Endodermal cell (in vitro differentiated cells): ENCODE measurements around the gene LRRC26. TPM values are rescaled to one million over a fixed set of nuclear protein-coding genes. Genes with fewer than 3 reads are reported as not detected.

Experiments
- DNase-seq: peaks from one replicate; pipeline ENCODE4 v3.0.0-alpha.2; 2017
- H3K27ac ChIP-seq: 2 replicates; pipeline ENCODE4 v1.5.1; 2013; ENCODE audit warnings: mild to moderate bottlenecking, low read depth, low read length, moderate library complexity
- H3K27me3 ChIP-seq: 2 replicates; pipeline ENCODE4 v1.6.1; 2013; ENCODE audit warnings: mild to moderate bottlenecking, low read length, moderate library complexity; ENCODE audit not compliant: insufficient read depth, control insufficient read depth, poor library complexity, severe bottlenecking
- H3K36me3 ChIP-seq: 2 replicates; pipeline ENCODE4 v1.7.0; 2013; ENCODE audit warnings: mild to moderate bottlenecking, low read length, moderate library complexity; ENCODE audit not compliant: control insufficient read depth, insufficient read depth
- H3K4me1 ChIP-seq: one replicate; pipeline ENCODE4 v1.7.0; 2013; ENCODE audit warnings: low read length; ENCODE audit not compliant: control insufficient read depth, insufficient read depth
- H3K4me3 ChIP-seq: 2 replicates; pipeline ENCODE4 v1.5.1; 2013; ENCODE audit warnings: mild to moderate bottlenecking, low read length, moderate library complexity
- H3K9ac ChIP-seq: 2 replicates; pipeline ENCODE4 v1.6.1; 2013; ENCODE audit warnings: mild to moderate bottlenecking, low read length, moderate library complexity; ENCODE audit not compliant: poor library complexity, severe bottlenecking; ENCODE audit errors: extremely low read depth
- H3K9me3 ChIP-seq: 2 replicates; pipeline ENCODE4 v1.6.1; 2013; ENCODE audit warnings: mild to moderate bottlenecking, low read length, moderate library complexity; ENCODE audit not compliant: control insufficient read depth
- H3K27ac Mint-ChIP-seq: 2 replicates; pipeline ENCODE4 v1.8.0; 2020; ENCODE audit warnings: mixed read lengths
- H3K27me3 Mint-ChIP-seq: 2 replicates; pipeline ENCODE4 v1.8.0; 2021; ENCODE audit warnings: mild to moderate bottlenecking, mixed read lengths; ENCODE audit not compliant: insufficient read depth
- H3K36me3 Mint-ChIP-seq: 2 replicates; pipeline ENCODE4 v1.8.0; 2020; ENCODE audit warnings: low read depth, mixed read lengths
- H3K4me1 Mint-ChIP-seq: 2 replicates; pipeline ENCODE4 v1.8.0; 2020; ENCODE audit warnings: mixed read lengths
- H3K4me3 Mint-ChIP-seq: 2 replicates; pipeline ENCODE4 v1.8.0; 2020; ENCODE audit warnings: mild to moderate bottlenecking, moderate library complexity, mixed read lengths
- H3K9me3 Mint-ChIP-seq: 2 replicates; pipeline ENCODE4 v1.8.0; 2020; ENCODE audit warnings: mild to moderate bottlenecking, mixed read lengths
- CTCF ChIP-seq: fragments of 200-600 bp; sonication (generic); conservative IDR thresholded peaks from 2 replicates; pipeline ENCODE4 v1.5.0; 2021; ENCODE audit warnings: antibody characterized with exemption, mild to moderate bottlenecking
- WGBS, 2 experiments: methylation state at CpG; one replicate each; pipeline versions ENCODE4 v1.1.5 to v1.1.7; 2013; ENCODE audit warnings: missing lambda C conversion rate in 2 of 2, mixed read lengths in 1 of 2; ENCODE audit not compliant: insufficient coverage in 1 of 2, insufficient read length in 1 of 2; 5-methylcytosine and 5-hydroxymethylcytosine counted together
- total RNA-seq, 2 donors: library from RNA; stranded (reverse); fragmentation: NEBNext Ultra II Directional in 1 of 2; extraction: Animal tissue kit (Norgen Biotek cat#: 25700) in 1 of 2; gene quantifications; 2 replicates in 1 of 2; 3 replicates in 1 of 2; pipeline ENCODE4 v1.2.1, GENCODE V29; 2021

The LRRC26 gene
- total RNA-seq, 2 donors from 2014 or later = 0.53 TPM; not detected in 1

- WGBS, 2 experiments = 66 to 69% methylated on average over 16 to 17 of the region's 17 CpGs
- no peaks in the 10 kb centered on the region for H3K9me3 Mint-ChIP-seq
- peaks cover 6% of the 10 kb centered on the region for H3K36me3 Mint-ChIP-seq
- no peaks in the 10 kb centered on the region for H3K36me3 ChIP-seq
- peaks cover 17% of the 10 kb centered on the region for H3K27me3 Mint-ChIP-seq
- H3K27ac Mint-ChIP-seq = no peak overlapping the region
- H3K4me1 ChIP-seq = no peaks in the 10 kb centered on the region
- peaks cover 42% of the 10 kb centered on the region for H3K27me3 ChIP-seq
- no peaks in the 10 kb centered on the region for H3K9me3 ChIP-seq
- no peak overlapping the region for H3K4me3 ChIP-seq
- peak; percentile 77 for TF ChIP-seq CTCF
- no peak overlapping the region for H3K9ac ChIP-seq
- H3K4me3 Mint-ChIP-seq = no peak overlapping the region
- peak; percentile 81 for DNase-seq
- H3K27ac ChIP-seq = no peak overlapping the region
- no peaks in the 10 kb centered on the region for H3K4me1 Mint-ChIP-seq
Measured at GRCh38 chr9:137176302-137177182, 6.7 kb upstream of the LRRC26 start.

DNA sequence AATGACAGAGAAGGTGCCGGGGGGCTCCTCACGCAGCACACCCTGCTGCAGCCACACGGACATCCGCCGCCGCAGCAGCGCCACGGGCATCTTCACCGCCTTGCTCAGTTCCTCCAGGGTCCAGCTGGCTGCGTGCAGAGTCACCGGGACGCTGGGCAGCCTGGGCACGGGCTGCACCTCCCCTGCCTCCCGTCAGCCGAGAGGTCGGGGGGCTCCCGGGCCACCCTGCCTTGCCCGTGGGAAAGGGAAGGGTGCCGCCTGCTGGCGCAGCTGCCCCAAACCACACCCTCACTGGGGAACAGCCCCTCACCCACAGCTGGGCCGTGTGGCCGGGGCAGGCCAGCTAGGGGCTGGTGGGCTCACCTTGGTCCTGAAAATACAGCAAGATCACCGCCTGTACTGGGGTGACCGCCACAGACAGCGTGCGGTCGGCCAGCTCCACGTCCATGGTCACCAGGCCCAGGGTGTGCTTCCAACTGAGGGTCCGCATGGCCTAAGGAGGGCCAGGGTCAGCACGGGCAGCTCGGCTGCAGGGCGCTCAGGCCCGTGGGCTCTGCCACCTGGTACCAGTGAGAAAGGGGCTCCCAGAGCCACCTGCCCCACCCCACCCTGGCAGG, 5.6 kb upstream of the LRRC26 start:
- Mint-ChIP-seq H3K27me3 (peaks cover 27% of the 10 kb centered on the region), H3K9me3 (no peaks in the 10 kb centered on the region), H3K36me3 (peaks cover 6% of the 10 kb centered on the region), H3K4me3 (no peak overlapping the region), H3K4me1 (no peaks in the 10 kb centered on the region), H3K27ac (no peak overlapping the region)
- 51 to 75% methylated on average over 10 to 32 of the region's 33 CpGs for WGBS, 2 experiments
- Histone ChIP-seq H3K27me3 (peaks cover 53% of the 10 kb centered on the region), H3K4me1 (no peaks in the 10 kb centered on the region), H3K4me3 (no peak overlapping the region), H3K9ac (no peak overlapping the region), H3K9me3 (no peaks in the 10 kb centered on the region), H3K36me3 (no peaks in the 10 kb centered on the region), H3K27ac (no peak overlapping the region)
- DNase-seq = peak; percentile 70
- peak; percentile 49 for TF ChIP-seq CTCF

GRCh38 chr9:137174722-137175293, 5.0 kb upstream of the LRRC26 start:
- no peak overlapping the region for H3K9ac ChIP-seq
- H3K4me1 Mint-ChIP-seq = no peaks in the 10 kb centered on the region
- peaks cover 6% of the 10 kb centered on the region for H3K36me3 Mint-ChIP-seq
- H3K4me3 Mint-ChIP-seq = no peak overlapping the region
- no peaks in the 10 kb centered on the region for H3K36me3 ChIP-seq
- peak; percentile 70 for DNase-seq
- H3K9me3 Mint-ChIP-seq = no peaks in the 10 kb centered on the region
- 35% methylated on average over 8 to 34 of the region's 34 CpGs for WGBS, 2 experiments
- no peak overlapping the region for H3K4me3 ChIP-seq
- no peak overlapping the region for H3K27ac ChIP-seq
- peaks cover 60% of the 10 kb centered on the region for H3K27me3 ChIP-seq
- no peaks in the 10 kb centered on the region for H3K4me1 ChIP-seq
- H3K9me3 ChIP-seq = no peaks in the 10 kb centered on the region
- no peak overlapping the region for H3K27ac Mint-ChIP-seq
- TF ChIP-seq CTCF = peak; percentile 44
- H3K27me3 Mint-ChIP-seq = peaks cover 33% of the 10 kb centered on the region
